Esophagus squamous epithelium (tissue), 5 donors: ENCODE results near the gene LGR6. TPM values are rescaled to one million over a fixed set of nuclear protein-coding genes. Genes with fewer than 3 reads are reported as not detected.
"Not testable (repeated sequence)": the region's sequence is repeated elsewhere in the genome, so short reads cannot be mapped to it uniquely, and the experiment has no call there.

Source experiments
- DNase-seq: peaks from one replicate; lab custom pipeline; 2025; lab: John Stamatoyannopoulos, UW
- H3K27ac ChIP-seq, 4 donors: fragments of 200-600 bp; sonication (generic); one replicate each; pipeline ENCODE4 v1.5.1; 2016 to 2019; ENCODE audit warnings: mild to moderate bottlenecking in 1 of 4
- H3K27me3 ChIP-seq, 4 donors: fragments of 200-600 bp; sonication (generic); 1 replicate in 3 of 4; 2 replicates in 1 of 4; pipeline versions ENCODE4 v1.5.1 to v1.6.0; 2017 to 2021; ENCODE audit warnings: antibody characterized with exemption in 1 of 4
- H3K36me3 ChIP-seq, 3 donors: fragments of 200-600 bp; sonication (generic); one replicate each; pipeline ENCODE4 v1.5.1; 2016 to 2019
- H3K4me1 ChIP-seq, 3 donors: fragments of 200-600 bp; sonication (generic); one replicate each; pipeline ENCODE4 v1.5.1; 2017 to 2019
- H3K4me3 ChIP-seq, 4 donors: fragments of 200-600 bp; sonication (generic); 1 replicate in 3 of 4; 2 replicates in 1 of 4; pipeline ENCODE4 v1.5.1; 2016 to 2019; ENCODE audit warnings: mild to moderate bottlenecking in 2 of 4, moderate library complexity in 1 of 4
- H3K9me3 ChIP-seq, 3 donors: fragments of 200-600 bp; sonication (generic); one replicate each; pipeline ENCODE4 v1.5.1; 2016 to 2019
- CTCF ChIP-seq, 6 experiments: fragments of 450-650 bp in 4 of 6; fragments of 200-600 bp in 2 of 6; sonication (generic) in 2 of 6; IDR thresholded peaks; one replicate each; pipeline ENCODE4 v1.5.1; 2016 to 2019; ENCODE audit warnings: antibody characterized with exemption in 6 of 6, mild to moderate bottlenecking in 4 of 6, moderate library complexity in 4 of 6
- POLR2A ChIP-seq, 4 donors: fragments of 450-650 bp; IDR thresholded peaks; one replicate each; pipeline ENCODE4 v1.6.1; 2017; ENCODE audit warnings: antibody characterized with exemption in 4 of 4, mild to moderate bottlenecking in 4 of 4, moderate library complexity in 3 of 4
- WGBS, 2 donors: methylation state at CpG; one replicate each; pipeline ENCODE4 v1.1.5; 2018; 5-methylcytosine and 5-hydroxymethylcytosine counted together
- intact Hi-C: fragments of 100-400 bp; cut with DNase I; formaldehyde crosslinking; loops from one replicate; pipeline ENCODE4 v1.15.0; 2022
- total RNA-seq, 4 donors: library from RNA; depleted of rRNA; stranded (reverse); fragments of >200 nt; gene quantifications; one replicate each; pipeline ENCODE4 v1.1.0, GENCODE V29; 2016
- donor health status: DM: yes; HTN: yes; CAD: no.

Gene LGR6, protein sequence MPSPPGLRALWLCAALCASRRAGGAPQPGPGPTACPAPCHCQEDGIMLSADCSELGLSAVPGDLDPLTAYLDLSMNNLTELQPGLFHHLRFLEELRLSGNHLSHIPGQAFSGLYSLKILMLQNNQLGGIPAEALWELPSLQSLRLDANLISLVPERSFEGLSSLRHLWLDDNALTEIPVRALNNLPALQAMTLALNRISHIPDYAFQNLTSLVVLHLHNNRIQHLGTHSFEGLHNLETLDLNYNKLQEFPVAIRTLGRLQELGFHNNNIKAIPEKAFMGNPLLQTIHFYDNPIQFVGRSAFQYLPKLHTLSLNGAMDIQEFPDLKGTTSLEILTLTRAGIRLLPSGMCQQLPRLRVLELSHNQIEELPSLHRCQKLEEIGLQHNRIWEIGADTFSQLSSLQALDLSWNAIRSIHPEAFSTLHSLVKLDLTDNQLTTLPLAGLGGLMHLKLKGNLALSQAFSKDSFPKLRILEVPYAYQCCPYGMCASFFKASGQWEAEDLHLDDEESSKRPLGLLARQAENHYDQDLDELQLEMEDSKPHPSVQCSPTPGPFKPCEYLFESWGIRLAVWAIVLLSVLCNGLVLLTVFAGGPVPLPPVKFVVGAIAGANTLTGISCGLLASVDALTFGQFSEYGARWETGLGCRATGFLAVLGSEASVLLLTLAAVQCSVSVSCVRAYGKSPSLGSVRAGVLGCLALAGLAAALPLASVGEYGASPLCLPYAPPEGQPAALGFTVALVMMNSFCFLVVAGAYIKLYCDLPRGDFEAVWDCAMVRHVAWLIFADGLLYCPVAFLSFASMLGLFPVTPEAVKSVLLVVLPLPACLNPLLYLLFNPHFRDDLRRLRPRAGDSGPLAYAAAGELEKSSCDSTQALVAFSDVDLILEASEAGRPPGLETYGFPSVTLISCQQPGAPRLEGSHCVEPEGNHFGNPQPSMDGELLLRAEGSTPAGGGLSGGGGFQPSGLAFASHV
- total RNA-seq, result 1 to 10 TPM in 3 of 4 donors, under 1 TPM in 1; 0.53 to 6.4 (median 2.9) TPM

- no peak for DNase-seq
- Histone ChIP-seq H3K36me3 (no peaks in the 10 kb centered on the region), H3K27me3 (peaks cover 0 to 86% (median 5%) of the 10 kb centered on the region in 4 donors), H3K4me3 (peak within 1 kb of the TSS; percentile 18 to 61 (median 38)), H3K27ac (no peak within 1 kb of the TSS), H3K4me1 (peaks cover 6 to 26% (median 10%) of the 10 kb centered on the region in 3 donors), H3K9me3 (no peaks in the 10 kb centered on the region)
- intact Hi-C loops, result no loop called here
- 0 to 4% methylated on average over 5 to 6 of the region's 61 CpGs for WGBS, 2 donors
- TF ChIP-seq POLR2A (IDR thresholded peaks at IDR 0.05) (no peak), CTCF (IDR thresholded peaks at IDR 0.05) (peak in 2 of 6 experiments; percentile 15 to 18)
Observed at GRCh38 chr1:202193614-202194327, at the start of gene LGR6. Gene LGR6, plus strand, starts transcription at chr1:202193799. Its CDS starts 191 bp downstream, at chr1:202193990.

DNA sequence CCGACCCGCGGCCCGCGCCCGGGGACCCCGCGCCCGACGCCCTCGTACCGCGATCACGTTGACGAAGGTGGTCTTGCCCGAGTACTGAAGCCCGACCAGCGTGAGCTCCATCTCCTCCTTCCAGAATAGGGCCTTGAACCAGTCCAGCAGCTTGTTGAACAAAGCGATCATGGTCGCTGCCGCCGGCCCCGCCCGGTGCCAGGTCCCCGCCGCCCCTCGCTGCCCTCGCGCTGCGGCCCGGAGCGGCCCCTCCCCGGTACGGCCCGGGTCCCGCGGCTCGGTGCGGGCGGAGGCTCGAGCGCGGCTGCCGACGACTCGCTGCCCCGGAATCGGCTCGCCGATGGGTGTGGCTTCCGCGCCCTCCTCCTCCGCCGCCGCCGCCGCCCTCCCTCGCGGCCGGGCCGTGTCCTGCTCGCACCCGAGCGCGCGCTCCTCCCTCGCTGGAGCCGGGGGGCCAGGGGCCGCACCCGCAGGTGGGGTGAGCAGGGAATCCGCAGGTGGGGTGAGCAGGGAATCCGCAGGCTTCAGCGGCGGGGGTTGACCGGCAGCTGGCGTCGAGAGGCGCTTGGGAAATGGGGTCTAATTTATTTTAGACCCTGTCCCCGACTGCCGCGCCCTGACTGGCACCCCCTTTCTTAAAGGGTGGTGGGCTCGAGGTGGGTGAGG is 49.1 kb upstream of the LGR6 start, which contains the start of gene ARL8A:
TSS of gene ARL8A (minus strand) at position 336 of the 666 bp plus-strand sequence. CDS start at position 171, 165 bp downstream.
- 0% methylated on average over 1 to 7 of the region's 82 CpGs for WGBS, 2 donors
- H3K4me1 ChIP-seq, result peaks cover 5 to 46% (median 24%) of the 10 kb centered on the region in 3 donors
- H3K36me3 ChIP-seq, result peaks cover 0 to 17% (median 0%) of the 10 kb centered on the region in 3 donors
- peak in 2 of 4 donors; percentile 56 to 70 for TF ChIP-seq POLR2A (IDR thresholded peaks at IDR 0.05)
- TF ChIP-seq CTCF (IDR thresholded peaks at IDR 0.05), result no peak
- H3K27ac ChIP-seq, result peak within 1 kb of the TSS; percentile 82 to 97 (median 94)
- no peaks in the 10 kb centered on the region for H3K27me3 ChIP-seq
- no peak for DNase-seq
- intact Hi-C loops, result no loop called here
- H3K9me3 ChIP-seq, result no peaks in the 10 kb centered on the region
- peak within 1 kb of the TSS; percentile 62 to 96 (median 90) for H3K4me3 ChIP-seq

GRCh38 chr1:202145068-202145743 is 48.4 kb upstream of the LGR6 start:
- Histone ChIP-seq H3K27ac (peak overlapping the region; percentile 82 to 97 (median 94)), H3K4me3 (peak overlapping the region; percentile 62 to 96 (median 90)), H3K9me3 (no peaks in the 10 kb centered on the region), H3K4me1 (peaks cover 5 to 45% (median 24%) of the 10 kb centered on the region in 3 donors), H3K36me3 (peaks cover 0 to 11% (median 0%) of the 10 kb centered on the region in 3 donors), H3K27me3 (no peaks in the 10 kb centered on the region)
- intact Hi-C loops, result no loop called here
- no peak for DNase-seq
- WGBS, 2 donors, result 2% methylated on average over 6 to 9 of the region's 13 CpGs
- TF ChIP-seq CTCF (IDR thresholded peaks at IDR 0.05), result no peak
- TF ChIP-seq POLR2A (IDR thresholded peaks at IDR 0.05), result no peak

- DNase-seq, H3K4me3 ChIP-seq, H3K27me3 ChIP-seq, intact Hi-C loops, H3K36me3 ChIP-seq, H3K9me3 ChIP-seq: not testable (repeated sequence)
- WGBS, 2 donors, result 79 to 93% methylated on average over 7 to 8 of the region's 8 CpGs
- Histone ChIP-seq H3K27ac (peak overlapping the region in 1 of 4 donors; percentile 82), H3K4me1 (peaks cover 5 to 40% (median 24%) of the 10 kb centered on the region in 3 donors)
Observed at GRCh38 chr1:202145744-202146140, 47.9 kb upstream of the LGR6 start.
